Gastroesophageal sphincter (tissue), 4 donors: ENCODE data around the gene TTLL9. TPM values are rescaled to one million over a fixed set of nuclear protein-coding genes. Genes with fewer than 3 reads are reported as not detected.

Experiments used
- ATAC-seq: fragments of 150-250 bp; one replicate; pipeline ENCODE4 v1.9.1; 2016; ENCODE audit warnings: mild to moderate bottlenecking, moderate library complexity
- H3K27ac ChIP-seq, 4 donors: fragments of 200-600 bp; sonication (generic) in 3 of 4; 1 replicate in 3 of 4; 2 replicates in 1 of 4; pipeline ENCODE4 v1.5.1; 2016 to 2019
- H3K27me3 ChIP-seq: fragments of 200-600 bp; sonication (generic); one replicate; pipeline ENCODE4 v1.5.1; 2019
- H3K36me3 ChIP-seq, 2 donors: fragments of 200-600 bp; sonication (generic); one replicate each; pipeline ENCODE4 v1.5.1; 2019; ENCODE audit warnings: control low read depth in 1 of 2
- H3K4me1 ChIP-seq, 3 donors: fragments of 200-600 bp; sonication (generic); 1 replicate in 2 of 3; 2 replicates in 1 of 3; pipeline ENCODE4 v1.5.1; 2016 to 2019; ENCODE audit warnings: control low read depth in 2 of 3
- H3K4me3 ChIP-seq, 2 donors: fragments of 200-600 bp; sonication (generic); one replicate each; pipeline ENCODE4 v1.5.1; 2019; ENCODE audit warnings: mild to moderate bottlenecking in 1 of 2, moderate library complexity in 1 of 2
- H3K9me3 ChIP-seq, 3 donors: fragments of 200-600 bp; sonication (generic); one replicate each; pipeline ENCODE4 v1.5.1; 2017 to 2019; ENCODE audit warnings: control low read depth in 2 of 3
- CTCF ChIP-seq, 4 experiments: fragments of 200-600 bp in 2 of 4; fragments of 450-650 bp in 2 of 4; sonication (generic) in 1 of 4; IDR thresholded peaks; one replicate each; pipeline ENCODE4 v1.5.1; 2017 to 2019; ENCODE audit warnings: antibody characterized with exemption in 4 of 4, mild to moderate bottlenecking in 2 of 4, moderate library complexity in 2 of 4
- EP300 ChIP-seq: sonication (generic); formaldehyde crosslinking; IDR thresholded peaks from one replicate; pipeline ENCODE4 v1.6.1; 2017; ENCODE audit warnings: antibody characterized with exemption, mild to moderate bottlenecking
- POLR2A ChIP-seq, 2 donors: fragments of 450-650 bp; IDR thresholded peaks; one replicate each; pipeline ENCODE4 v1.6.1; 2017; ENCODE audit warnings: antibody characterized with exemption in 2 of 2, mild to moderate bottlenecking in 2 of 2, moderate library complexity in 1 of 2
- POLR2AphosphoS5 ChIP-seq: sonication (generic); formaldehyde crosslinking; IDR thresholded peaks from one replicate; pipeline ENCODE4 v1.6.1; 2017; ENCODE audit warnings: antibody characterized with exemption
- WGBS, 2 donors: methylation state at CpG; one replicate each; pipeline ENCODE4 v1.1.5; 2018; ENCODE audit warnings: low coverage in 1 of 2; 5-methylcytosine and 5-hydroxymethylcytosine counted together
- small RNA-seq, 4 donors: library from RNA; depleted of rRNA; stranded (forward); fragments of <200 nt; gene quantifications; one replicate each; pipeline ENCODE3, GENCODE V24; 2016
- total RNA-seq, 4 donors: library from RNA; depleted of rRNA; stranded (reverse); fragments of >200 nt; gene quantifications; one replicate each; pipeline ENCODE4 v1.1.0, GENCODE V29; 2016

TTLL9 gene
- total RNA-seq, 4 donors from 2014 or later: 0.47 TPM; not detected in 3

GRCh38 chr20:31990641-31991338 is 120.4 kb downstream of the TTLL9 start:
- ATAC-seq: no peak
- H3K4me3 ChIP-seq: no peak overlapping the region
- H3K27me3 ChIP-seq: peaks cover 22% of the 10 kb centered on the region
- H3K9me3 ChIP-seq: no peaks in the 10 kb centered on the region
- H3K4me1 ChIP-seq: peaks cover 0 to 6% (median 0%) of the 10 kb centered on the region in 3 donors
- H3K36me3 ChIP-seq: no peaks in the 10 kb centered on the region
- WGBS, 2 donors: 36 to 45% methylated on average over 3 to 5 of the region's 6 CpGs
- TF ChIP-seq POLR2A (IDR thresholded peaks at IDR 0.05) (no peak), EP300 (no peak), POLR2AphosphoS5 (no peak), CTCF (IDR thresholded peaks at IDR 0.05) (no peak)
- no peak overlapping the region for H3K27ac ChIP-seq

GRCh38 chr20:31991339-31991705 is 120.9 kb downstream of the TTLL9 start:
- peaks cover 0 to 6% (median 0%) of the 10 kb centered on the region in 3 donors for H3K4me1 ChIP-seq
- no peak overlapping the region for H3K27ac ChIP-seq
- peaks cover 28% of the 10 kb centered on the region for H3K27me3 ChIP-seq
- H3K9me3 ChIP-seq: no peaks in the 10 kb centered on the region
- H3K4me3 ChIP-seq: no peak overlapping the region
- H3K36me3 ChIP-seq: no peaks in the 10 kb centered on the region
- TF ChIP-seq EP300: no peak
- TF ChIP-seq CTCF (IDR thresholded peaks at IDR 0.05): no peak
- TF ChIP-seq POLR2A (IDR thresholded peaks at IDR 0.05): no peak
- TF ChIP-seq POLR2AphosphoS5: no peak
- 29 to 60% methylated on average over 1 of the region's 1 CpG for WGBS, 2 donors
- ATAC-seq: no peak

GRCh38 chr20:31992086-31992485 is 121.7 kb downstream of the TTLL9 start:
- Histone ChIP-seq H3K36me3 (no peaks in the 10 kb centered on the region), H3K27ac (no peak overlapping the region), H3K4me3 (no peak overlapping the region), H3K27me3 (peaks cover 35% of the 10 kb centered on the region), H3K4me1 (peaks cover 0 to 6% (median 0%) of the 10 kb centered on the region in 3 donors), H3K9me3 (no peaks in the 10 kb centered on the region)
- TF ChIP-seq POLR2AphosphoS5: no peak
- no peak for TF ChIP-seq POLR2A (IDR thresholded peaks at IDR 0.05)
- TF ChIP-seq EP300: no peak
- no peak for TF ChIP-seq CTCF (IDR thresholded peaks at IDR 0.05)
- 80 to 92% methylated on average over 1 to 2 of the region's 2 CpGs for WGBS, 2 donors
- no peak for ATAC-seq

Small RNA genes lying within 50 kb of the gene (small RNA-seq; reads per million reads assigned to genes)
- 0 to 0.09 (median 0) reads per million in 4 donors for gene RNU1-94P

Other genes starting within 250 kb of the TTLL9 start
- 10 to 100 TPM in 2 of 4 donors, 1 to 10 TPM in 1, not detected in 1; 4.6 to 40.9 (median 12.1) TPM for gene COX4I2, start 232.7 kb upstream of the TTLL9 start, total RNA-seq
- 100 to 1,000 TPM in 3 of 4 donors, 10 to 100 TPM in 1; 71.9 to 171 (median 135) TPM for gene BCL2L1, start 147.8 kb upstream of the TTLL9 start, total RNA-seq
- gene TPX2, start 131.3 kb upstream of the TTLL9 start, total RNA-seq: 1 to 10 TPM in 1 of 4 donors, under 1 TPM in 3; 0.13 to 1.4 (median 0.74) TPM
- gene MYLK2, start 51.3 kb upstream of the TTLL9 start, total RNA-seq: under 1 TPM in 3 of 4 donors, not detected in 1; 0.27 to 0.54 (median 0.31) TPM
- 1 to 10 TPM in 2 of 4 donors, under 1 TPM in 1, not detected in 1; 0.62 to 3.9 (median 2.3) TPM for gene FOXS1, start 25.0 kb upstream of the TTLL9 start, total RNA-seq
- 1 to 10 TPM; 1.5 to 8.2 (median 4.5) TPM for gene DUSP15, start 107 bp upstream of the TTLL9 start, total RNA-seq
- gene PDRG1, start 81.4 kb downstream of the TTLL9 start, total RNA-seq: 10 to 100 TPM; 10.5 to 11.2 (median 11.0) TPM
- under 1 TPM in 2 of 4 donors, not detected in 2; 0.04 to 0.07 TPM for gene XKR7, start 97.5 kb downstream of the TTLL9 start, total RNA-seq
- 1 to 10 TPM; 3.0 to 9.3 (median 5.6) TPM for gene CCM2L, start 139.8 kb downstream of the TTLL9 start, total RNA-seq
- gene HCK, start 181.6 kb downstream of the TTLL9 start, total RNA-seq: 10 to 100 TPM in 2 of 4 donors, 1 to 10 TPM in 2; 2.6 to 31.8 (median 10.2) TPM
- gene TM9SF4, start 239.1 kb downstream of the TTLL9 start, total RNA-seq: 10 to 100 TPM; 20.7 to 32.6 (median 22.9) TPM